Right forelimb (tissue), 1 donor: ENCODE results near the gene CD22.

ENCODE experiments used
- DNase-seq: peaks from one replicate; pipeline ENCODE4 v3.0.0-alpha.2; 2018

Gene CD22

DNA sequence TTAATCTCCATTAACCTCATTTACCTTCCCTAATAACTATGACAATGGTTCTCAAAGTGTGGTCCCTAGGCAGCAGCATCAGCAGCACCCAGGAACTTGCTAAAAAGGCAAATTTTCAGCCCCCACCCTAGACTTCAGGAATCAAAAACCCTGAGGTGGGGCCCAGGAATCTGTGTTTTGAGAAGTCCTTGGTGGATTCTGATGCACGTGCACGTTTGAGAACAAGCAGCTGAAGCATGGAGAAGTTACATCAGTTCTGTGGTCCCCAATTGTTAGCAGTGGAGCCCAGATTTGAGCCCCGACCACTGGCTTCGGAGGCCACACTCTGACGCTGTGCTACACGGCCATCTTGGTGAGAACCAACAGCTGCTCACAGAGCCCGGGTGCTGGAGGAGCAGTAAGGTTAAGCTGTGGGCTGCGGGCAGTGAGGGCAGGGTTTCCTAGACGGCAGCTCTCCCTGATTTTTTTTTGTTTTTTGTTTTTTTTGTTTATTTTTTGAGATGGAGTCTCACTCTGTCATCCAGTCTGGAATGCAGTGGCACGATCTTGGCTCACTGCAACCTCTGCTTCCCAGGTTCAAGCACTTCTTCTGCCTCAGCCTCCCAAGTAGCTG lies 14.0 kb upstream of the CD22 start:
- no peak for DNase-seq

DNA sequence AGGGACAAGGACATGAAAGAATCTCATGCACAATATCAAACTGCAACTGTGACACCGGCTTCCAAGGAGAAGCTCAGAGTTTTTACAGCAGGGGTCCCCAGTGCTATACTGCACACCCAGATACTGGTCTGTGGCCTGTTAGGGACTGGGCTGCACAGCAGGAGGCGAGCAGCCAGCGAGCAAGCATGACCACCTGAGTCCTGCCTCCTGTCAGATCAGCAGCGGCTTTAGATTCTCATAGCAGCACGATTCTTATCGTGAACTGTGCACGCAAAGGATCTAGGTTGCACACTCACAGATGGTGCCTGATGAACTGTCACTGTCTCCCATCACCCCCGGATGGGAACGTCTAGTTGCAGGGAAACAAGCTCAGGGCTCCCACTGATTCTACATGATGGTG lies 13.1 kb upstream of the CD22 start:
- DNase-seq, result no peak

DNA sequence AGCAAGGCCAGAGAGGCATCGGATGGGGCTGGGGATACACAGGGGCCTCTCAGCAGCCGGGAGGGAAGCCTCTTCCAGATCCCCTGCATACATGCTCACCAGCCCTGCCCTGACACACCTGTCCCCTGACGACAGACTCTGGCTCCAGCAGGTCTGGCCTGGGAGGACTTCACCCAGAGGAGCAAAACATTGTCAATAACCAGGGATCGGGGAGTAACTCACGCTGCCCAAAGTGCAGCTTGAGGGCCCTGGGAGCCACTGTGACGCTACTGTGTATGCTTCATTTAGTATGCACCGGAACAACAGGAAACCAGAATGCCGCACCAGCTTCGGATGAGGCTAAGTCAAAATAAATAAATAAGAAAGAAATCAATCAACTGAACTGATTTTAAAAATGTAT lies 12.4 kb upstream of the CD22 start:
- no peak for DNase-seq

DNA sequence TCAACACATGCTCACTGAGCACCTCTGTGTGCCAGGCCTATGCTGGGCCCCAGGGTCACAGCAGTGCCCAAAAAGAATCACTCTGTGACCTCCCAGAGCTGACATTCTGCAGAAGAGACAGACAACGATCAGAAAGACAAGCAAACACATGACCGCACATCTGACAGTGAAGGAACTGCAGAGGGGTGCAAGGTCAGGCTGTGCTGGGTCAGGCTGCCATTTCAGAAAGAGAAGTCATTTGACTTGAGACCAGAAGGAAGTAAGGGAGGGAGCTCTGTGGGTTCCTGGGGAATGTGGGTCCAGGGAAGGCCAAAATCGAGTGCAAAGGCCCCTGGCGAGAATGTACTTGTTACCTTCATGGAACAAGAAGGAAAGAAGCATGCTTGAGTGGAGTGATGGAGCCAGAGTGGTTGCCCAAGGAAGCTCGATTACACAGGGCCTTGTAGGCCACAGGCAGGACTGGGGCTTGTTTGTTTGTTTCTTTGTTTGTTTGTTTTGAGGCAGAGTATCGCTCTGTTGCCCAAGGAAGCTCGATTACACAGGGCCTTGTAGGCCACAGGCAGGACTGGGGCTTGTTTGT lies 11.4 kb upstream of the CD22 start:
- no peak for DNase-seq

DNA sequence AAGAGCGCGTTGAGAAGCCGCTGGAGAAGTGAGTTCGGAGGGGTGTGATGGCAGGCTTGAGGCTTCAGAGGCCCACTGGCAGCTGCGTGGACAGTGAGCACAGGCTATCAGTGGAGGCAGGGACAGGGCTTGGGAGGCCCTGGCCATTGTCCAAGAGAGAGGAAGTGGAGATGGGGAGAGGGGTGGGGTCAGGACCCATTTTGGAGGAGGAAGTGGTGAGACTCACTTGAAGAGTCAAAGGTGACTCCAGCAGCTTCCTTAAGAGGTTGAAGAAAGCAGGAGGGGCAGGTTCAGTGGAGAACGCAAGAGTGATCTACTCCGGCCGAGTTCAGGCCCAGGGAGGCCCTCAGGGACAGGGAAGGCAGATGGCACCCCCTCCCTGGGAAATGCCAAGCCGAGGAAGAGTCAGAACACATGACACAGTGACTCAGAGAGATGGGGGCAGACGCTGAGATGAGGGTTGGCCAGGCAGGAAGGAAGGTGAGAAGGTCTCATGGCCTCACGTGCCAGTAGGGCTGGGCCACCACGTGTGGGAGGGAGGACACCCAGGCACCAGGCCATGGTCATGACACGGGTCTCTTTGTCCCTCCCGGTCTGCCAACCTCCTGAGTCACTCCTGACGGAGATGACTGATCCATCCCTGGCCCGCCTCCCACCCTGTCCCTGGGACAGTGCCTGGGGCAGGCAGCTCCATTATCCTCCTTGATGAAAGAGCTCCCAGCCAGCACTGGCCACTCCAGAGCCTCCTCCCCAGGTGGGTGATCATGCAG lies 10.1 kb upstream of the CD22 start:
- DNase-seq, result no peak

DNA sequence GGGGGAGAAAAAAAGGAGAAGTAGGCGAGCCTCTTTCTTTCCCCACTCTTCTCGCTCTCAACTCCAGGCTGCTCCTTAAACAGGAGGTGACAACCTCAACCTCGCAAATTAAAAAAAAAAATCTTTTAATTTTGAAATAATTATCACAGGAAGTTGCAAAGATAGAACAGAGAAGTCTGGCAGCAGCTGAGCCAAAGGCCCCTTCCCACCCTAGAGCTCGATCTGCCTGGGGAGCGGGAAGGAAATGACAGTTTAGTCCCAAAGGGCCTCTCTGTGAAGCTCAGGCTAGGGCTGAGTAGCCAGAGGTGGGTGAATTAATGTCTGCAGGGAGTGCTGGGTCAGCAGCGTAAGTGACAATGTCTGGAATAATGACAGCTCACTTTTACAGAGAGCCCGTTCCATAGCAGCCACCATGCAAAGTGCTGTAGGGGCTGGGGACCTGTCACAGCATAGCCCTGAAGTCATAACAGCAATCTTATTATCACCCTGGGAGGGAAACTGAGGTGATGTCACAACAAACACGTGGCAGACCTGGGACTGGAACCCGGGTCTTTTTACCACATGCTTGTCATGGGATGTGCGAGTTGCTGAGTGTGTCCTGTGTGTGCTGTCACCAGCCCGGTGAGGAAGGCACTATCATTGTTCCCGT lies 8.8 kb upstream of the CD22 start:
- DNase-seq, result no peak

DNA sequence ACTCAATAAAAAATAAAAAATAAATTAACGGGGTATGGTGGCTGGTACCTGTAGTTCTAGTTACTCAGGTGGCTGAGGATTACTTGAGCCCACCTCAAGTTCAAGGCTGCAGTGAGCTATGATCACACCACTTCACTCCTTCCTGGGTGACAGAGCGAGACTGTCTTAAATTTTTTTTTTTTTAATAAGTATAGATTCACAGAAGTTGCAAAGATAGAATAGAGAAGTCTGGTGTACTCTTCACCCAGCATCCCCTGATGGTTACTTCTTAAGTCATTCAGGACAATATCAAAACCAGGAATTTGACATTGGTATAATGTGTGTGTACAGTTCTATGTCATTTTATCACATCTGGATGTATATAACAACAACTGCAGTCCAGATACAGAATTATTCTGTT lies 7.7 kb upstream of the CD22 start:
- no peak for DNase-seq

DNA sequence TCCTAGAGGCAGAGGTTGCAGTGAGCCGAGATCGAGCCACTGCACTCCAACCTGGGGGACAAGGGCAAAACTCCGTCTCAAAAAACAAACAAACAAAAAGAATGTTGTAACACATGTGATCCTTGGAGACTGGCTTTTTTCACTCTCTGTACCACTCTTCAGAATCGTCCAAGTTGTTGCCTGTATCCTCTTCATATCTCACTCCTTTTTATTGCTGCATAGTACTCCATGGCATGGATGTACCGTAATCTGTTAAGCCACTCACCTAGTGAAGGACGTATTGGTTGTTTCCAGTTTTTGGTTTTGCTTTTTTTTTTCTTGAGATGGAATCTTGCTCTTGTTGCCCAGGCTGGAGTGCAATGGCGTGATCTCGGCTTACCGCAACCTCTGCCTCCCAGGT lies 7.0 kb upstream of the CD22 start:
- DNase-seq, result no peak

DNA sequence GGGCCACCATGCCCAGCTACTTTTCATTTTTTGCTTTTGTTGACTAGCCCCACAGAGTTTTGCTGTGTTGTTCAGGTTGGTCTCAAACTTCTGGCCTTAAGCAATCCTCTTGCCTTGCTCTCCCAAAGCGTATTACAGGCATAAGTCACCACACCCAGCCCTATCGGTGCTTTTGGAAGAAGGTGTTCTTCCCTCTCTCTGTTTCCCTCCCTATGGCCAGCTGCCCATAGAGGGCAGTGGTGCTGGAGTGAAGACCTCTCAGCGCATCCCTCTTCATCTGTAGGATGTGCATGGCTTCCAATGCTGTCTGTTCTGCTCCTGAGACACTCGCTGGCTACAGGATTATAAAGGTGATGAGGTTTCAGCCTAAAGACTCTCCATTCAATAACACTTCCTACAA lies 1.3 kb upstream of the CD22 start:
- DNase-seq, result no peak

DNA sequence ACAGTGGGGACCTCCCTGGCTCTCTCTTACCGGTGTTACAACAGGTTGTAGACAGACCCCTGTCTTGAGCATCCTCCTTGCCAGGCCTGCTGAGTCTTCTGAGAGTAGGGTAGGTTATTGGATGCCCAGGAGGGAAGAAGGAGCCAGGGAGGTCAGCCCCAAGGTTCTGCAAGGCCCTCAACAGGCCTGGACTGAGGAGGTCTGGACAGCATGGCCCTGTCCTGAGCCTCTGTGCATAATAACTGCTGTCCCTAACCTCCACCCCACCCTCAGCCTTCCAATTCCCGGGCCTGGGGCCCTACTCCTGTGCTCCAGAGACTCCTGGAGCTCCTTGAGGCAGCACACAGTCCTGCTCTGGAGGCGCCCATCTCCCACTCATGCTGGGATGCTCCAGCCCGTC lies 336 bp downstream of the CD22 start:
- DNase-seq, result no peak

DNA sequence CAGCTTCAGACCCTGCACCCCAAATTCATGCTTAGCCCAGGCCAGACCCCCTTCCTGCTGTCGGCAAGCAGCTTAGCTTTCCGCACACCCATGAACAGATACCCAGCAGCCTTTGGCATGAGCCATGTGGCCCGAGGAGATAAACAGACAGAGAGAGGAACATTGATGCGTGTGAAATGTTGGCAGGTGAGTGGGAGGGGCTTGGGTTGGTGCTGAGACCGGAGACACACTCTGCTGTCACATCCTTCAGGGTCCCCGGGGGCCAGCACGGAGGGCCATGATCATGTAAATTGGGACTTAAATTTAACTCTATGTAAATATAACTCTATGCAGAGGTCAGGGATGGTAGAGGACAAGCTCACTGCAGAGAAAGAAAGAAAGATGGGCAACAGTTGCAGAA lies 1.5 kb downstream of the CD22 start:
- DNase-seq, result no peak

DNA sequence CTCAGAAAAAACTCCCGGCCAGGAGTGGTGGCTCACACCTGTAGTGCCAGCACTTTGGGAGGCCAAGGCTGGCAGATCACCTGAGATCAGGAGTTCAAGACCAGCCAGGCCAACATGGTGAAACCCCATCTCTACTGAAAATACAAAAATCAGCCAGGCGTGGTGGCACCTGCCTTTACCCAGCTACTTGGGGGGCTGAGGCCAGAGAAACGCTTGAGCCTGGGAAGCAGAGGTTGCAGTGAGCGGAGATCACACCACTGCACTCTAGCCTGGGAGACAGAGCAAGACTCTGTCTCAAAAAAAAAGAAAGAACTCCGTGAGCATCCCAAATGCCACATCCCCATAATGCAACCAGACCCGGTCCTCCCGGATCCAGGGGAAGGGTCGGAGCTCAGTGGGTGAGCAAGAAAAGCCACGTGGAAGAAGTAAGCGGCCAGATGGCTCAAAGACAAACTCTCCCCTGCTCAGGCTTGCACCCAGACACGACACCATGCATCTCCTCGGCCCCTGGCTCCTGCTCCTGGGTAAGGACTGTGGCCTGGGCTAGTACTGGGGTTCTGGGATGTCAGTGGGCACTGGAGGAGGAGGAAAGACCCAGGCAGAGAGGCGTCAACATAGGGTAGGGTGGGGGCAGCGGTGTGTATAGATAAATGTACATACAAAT lies 2.7 kb downstream of the CD22 start:
- no peak for DNase-seq

DNA sequence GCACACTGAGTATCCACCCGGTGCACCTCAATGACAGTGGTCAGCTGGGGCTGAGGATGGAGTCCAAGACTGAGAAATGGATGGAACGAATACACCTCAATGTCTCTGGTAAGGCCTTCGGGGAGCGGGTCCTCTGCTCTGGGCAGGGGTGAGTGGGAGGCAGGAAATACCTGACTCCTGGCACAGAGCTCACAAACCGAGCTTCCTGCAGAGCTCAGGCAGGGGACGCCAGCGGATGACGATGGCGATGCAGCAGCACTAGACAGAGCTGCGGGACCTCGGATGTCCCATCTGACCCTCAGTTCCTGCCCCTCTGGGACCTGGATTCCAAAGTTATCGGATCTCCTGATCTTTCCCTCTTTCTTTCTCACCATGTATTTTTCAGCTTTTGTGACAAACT lies 3.8 kb downstream of the CD22 start:
- DNase-seq, result no peak

DNA sequence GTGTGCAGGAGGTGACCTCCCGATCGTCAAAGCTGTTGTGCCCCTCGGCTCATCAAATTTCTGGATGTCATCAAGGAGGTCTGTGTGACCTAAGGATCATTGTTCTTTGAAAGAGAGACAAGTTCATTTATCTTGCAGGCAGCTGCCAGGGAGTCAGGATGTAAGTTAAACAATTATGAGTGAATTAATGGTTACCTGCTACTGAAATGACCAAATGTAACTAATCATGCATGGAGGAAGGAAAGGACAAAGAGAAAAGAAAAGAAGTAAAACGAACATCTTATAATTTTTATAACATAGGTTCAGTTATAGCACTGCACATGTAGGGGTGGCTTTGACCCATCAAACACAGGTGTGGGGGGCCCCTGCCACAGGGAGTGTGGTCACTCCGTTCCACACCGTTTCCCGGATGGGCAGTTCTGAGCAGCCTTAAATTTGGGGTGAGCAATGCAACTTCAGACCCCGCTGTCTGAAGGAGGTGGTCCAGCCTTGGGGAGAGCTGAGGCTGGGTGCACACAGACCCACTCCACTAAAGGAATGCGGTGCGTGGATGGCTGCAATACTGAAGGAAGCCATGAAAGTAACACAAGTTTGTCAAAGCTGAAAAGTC lies 5.3 kb downstream of the CD22 start:
- no peak for DNase-seq

DNA sequence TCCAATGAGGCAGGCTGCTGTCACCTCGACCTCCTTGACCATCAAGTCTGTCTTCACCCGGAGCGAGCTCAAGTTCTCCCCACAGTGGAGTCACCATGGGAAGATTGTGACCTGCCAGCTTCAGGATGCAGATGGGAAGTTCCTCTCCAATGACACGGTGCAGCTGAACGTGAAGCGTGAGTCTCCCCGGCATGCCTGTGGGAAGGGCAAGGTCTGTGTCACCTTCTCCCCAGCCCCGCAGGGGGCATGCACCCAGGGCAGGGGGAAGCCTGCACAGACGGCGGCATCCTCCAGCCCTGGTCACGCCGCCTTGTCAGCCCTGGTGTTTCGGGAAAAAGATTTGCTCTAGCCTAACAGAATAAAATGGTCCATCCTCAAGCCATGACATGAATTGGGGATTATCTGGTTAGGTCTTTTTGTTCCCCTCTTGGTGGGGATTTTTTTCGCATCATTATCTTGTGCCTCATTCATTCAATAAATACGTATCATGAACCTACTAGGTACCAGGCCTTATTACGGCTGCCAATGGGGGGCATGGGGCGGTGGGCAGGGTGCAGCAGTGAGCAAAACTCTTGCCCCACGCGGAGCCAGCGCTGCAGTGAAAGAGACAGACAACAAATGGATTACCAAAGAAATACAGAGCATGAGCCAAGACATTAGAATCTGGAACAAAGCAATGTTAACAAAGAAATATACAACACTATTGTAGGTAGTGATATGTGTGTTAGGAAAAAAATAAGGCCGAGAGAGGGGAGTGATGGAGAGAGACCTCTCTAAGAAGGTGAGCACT lies 7.4 kb downstream of the CD22 start:
- no peak for DNase-seq

DNA sequence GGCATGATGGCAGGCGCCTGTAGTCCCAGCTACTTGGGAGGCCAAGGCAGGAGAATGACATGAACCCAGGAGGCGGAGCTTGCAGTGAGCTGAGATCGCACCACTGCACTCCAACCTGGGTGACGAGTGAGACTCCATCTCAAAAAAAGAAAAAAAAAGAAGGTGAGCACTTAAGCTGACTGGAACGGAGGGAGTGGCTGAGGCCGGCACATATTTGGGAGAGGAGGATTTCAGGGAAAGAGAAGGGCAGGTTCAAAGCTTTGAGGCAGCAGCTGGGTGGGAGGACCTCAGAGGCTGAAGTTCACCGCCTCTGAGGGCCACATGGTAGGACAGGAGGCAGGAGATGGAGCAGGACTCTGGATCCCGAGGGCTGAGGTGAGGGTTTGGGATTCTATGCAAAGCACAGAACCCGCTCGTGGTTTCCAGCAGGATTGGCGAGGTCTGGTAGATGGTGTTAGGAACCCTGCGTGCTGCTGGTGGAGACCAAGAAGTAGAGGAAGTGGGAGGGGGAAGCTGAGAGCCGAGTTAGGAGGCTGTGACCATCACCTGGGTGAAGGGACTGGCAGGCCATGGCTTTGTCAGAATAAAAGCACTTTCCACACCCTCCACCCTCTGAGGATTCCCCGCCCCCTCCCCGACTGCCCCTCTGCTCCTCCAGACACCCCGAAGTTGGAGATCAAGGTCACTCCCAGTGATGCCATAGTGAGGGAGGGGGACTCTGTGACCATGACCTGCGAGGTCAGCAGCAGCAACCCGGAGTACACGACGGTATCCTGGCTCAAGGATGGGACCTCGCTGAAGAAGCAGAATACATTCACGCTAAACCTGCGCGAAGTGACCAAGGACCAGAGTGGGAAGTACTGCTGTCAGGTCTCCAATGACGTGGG lies 8.4 kb downstream of the CD22 start:
- no peak for DNase-seq

DNA sequence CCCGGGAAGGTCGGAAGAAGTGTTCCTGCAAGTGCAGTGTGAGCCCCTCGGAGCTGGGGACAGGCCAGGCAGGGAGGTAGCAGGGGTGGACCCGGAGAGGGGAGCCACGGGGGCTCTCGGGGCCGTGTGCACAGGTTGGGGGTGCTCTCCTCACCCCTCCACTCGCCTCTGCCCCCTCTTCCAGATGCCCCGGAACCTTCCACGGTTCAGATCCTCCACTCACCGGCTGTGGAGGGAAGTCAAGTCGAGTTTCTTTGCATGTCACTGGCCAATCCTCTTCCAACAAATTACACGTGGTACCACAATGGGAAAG lies 9.0 kb downstream of the CD22 start:
- DNase-seq, result no peak

DNA sequence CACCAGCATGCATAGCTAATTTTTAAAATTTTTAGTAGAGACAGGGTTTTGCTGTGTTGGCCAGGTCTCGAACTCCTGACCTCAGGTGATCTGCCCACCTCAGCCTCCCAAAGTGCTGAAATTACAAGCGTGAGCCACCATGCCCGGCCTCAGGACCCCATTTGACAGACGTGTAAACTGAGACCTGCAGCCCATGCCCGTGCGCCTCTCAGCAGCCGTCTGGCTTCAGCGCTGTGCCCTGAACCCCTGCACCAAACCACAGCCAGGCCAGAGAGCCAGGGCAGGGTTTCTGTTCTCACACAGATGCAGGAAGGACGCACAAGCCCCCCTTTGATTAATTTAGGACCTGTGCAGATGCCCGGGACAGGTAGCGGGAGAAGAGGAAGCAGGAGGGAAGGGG lies 11.4 kb downstream of the CD22 start:
- no peak for DNase-seq

DNA sequence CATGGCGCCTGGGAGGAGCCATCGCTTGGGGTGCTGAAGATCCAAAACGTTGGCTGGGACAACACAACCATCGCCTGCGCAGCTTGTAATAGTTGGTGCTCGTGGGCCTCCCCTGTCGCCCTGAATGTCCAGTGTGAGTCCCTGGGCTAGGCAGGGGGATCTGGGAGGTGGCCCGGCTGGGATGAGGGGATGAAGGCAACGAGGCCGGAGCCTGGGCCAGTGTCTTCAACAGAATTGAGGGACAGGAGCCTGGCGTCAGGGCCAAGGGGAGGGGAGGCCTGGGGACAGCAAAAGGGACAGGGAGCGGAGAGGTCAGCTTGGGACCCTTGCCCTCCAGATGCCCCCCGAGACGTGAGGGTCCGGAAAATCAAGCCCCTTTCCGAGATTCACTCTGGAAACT lies 12.0 kb downstream of the CD22 start:
- no peak for DNase-seq

DNA sequence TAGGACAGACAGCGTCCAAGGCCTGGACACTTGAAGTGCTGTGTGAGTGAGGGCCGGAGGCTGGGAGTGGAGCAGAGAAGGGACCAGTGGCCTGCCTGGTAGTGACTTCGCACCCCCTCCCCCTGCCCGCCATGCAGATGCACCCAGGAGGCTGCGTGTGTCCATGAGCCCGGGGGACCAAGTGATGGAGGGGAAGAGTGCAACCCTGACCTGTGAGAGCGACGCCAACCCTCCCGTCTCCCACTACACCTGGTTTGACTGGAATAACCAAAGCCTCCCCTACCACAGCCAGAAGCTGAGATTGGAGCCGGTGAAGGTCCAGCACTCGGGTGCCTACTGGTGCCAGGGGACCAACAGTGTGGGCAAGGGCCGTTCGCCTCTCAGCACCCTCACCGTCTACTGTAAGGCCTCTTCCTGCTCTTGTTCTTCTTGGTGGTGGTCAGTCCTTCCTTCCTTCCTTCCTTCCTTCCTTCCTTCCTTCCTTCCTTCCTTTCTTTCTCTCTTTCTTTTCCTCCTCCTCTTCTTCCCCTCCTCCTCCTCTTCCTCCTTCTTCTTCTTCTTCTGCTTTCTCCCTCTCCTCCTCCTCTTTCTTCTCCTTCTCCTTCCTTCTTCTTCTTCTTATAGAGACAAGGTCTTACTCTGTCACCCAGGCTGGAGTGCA lies 12.7 kb downstream of the CD22 start:
- DNase-seq, result no peak

DNA sequence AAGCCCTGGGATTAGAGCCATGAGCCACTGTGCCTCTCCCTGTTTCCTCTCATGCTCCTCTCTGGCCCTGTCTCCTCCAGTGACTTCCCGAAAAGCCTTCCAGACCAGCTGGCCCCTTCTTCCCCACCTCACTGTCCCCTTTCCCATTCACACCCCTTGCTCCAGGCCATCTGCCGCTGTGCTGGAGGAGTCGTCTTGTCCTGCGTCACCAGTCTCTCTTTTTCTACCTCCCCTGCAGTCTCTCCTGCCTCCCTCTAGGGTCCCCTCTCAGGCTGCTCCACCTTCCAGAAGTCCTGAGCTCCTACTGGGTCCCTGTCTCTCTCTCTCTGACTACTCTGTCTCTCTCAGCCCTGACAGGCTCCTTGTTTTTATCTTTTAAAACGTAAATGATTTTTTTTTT lies 13.4 kb downstream of the CD22 start:
- no peak for DNase-seq
